ENCODE measurements around the gene PCDHA4. TPM values are rescaled to one million over a fixed set of nuclear protein-coding genes. Genes with fewer than 3 reads are reported as not detected.
"Not testable (repeated sequence)": the region's sequence is repeated elsewhere in the genome, so short reads cannot be mapped to it uniquely, and the experiment has no call there.

Gene PCDHA4
- total RNA-seq, 6 donors from 2014 or later, result 1.4 to 4.2 (median 2.0) TPM

GRCh38 chr5:140823475-140823874, 16.6 kb downstream of the PCDHA4 start:
- TF ChIP-seq POLR2A (IDR thresholded peaks at IDR 0.05), result no peak
- no peak for TF ChIP-seq EP300 (IDR thresholded peaks at IDR 0.05)
- no peak for TF ChIP-seq CTCF (IDR thresholded peaks at IDR 0.05)
- no peak for TF ChIP-seq POLR2AphosphoS5 (IDR thresholded peaks at IDR 0.05)
- ATAC-seq (ENCODE audit: low FRiP score in 2 of 2), result no peak
- no peaks in the 10 kb centered on the region for H3K36me3 ChIP-seq
- no peaks in the 10 kb centered on the region for H3K4me1 ChIP-seq
- WGBS, 2 donors, result 48 to 71% methylated on average over 8 to 28 of the region's 38 CpGs
- peaks cover 0 to 3% (median 0%) of the 10 kb centered on the region in 4 donors for H3K27me3 ChIP-seq
- peaks cover 0 to 41% (median 28%) of the 10 kb centered on the region in 4 donors for H3K9me3 ChIP-seq
- peak; percentile 19 to 80 for DNase-seq
- H3K4me3 ChIP-seq, result no peak overlapping the region
- no peak overlapping the region for H3K27ac ChIP-seq

- ATAC-seq (ENCODE audit: low FRiP score in 2 of 2), result no peak
- no peaks in the 10 kb centered on the region for H3K27me3 ChIP-seq
- peak within 1 kb of the TSS in 2 of 4 donors; percentile 15 to 21 for H3K4me3 ChIP-seq
- H3K27ac ChIP-seq, result no peak within 1 kb of the TSS
- 22 to 32% methylated on average over 25 to 27 of the region's 27 CpGs for WGBS, 2 donors
- H3K4me1 ChIP-seq, result no peaks in the 10 kb centered on the region
- TF ChIP-seq EP300 (IDR thresholded peaks at IDR 0.05) (no peak), POLR2A (IDR thresholded peaks at IDR 0.05) (no peak), POLR2AphosphoS5 (IDR thresholded peaks at IDR 0.05) (no peak), CTCF (IDR thresholded peaks at IDR 0.05) (no peak)
- no peaks in the 10 kb centered on the region for H3K36me3 ChIP-seq
- peaks cover 4 to 45% (median 30%) of the 10 kb centered on the region in 4 donors for H3K9me3 ChIP-seq
- DNase-seq, result peak in 1 of 2 donors; percentile 44
Observed at GRCh38 chr5:140827704-140828361, 21.0 kb downstream of the PCDHA4 start, which contains the start of gene PCDHA6. Gene PCDHA6 (plus strand): TSS chr5:140827960. CDS start chr5:140828092, 132 bp downstream.

- Histone ChIP-seq H3K4me1 (no peaks in the 10 kb centered on the region), H3K9me3 (peaks cover 4 to 40% (median 26%) of the 10 kb centered on the region in 4 donors), H3K27me3 (no peaks in the 10 kb centered on the region), H3K36me3 (no peaks in the 10 kb centered on the region), H3K27ac (no peak overlapping the region), H3K4me3 (peak overlapping the region in 1 of 4 donors; percentile 21)
- TF ChIP-seq POLR2AphosphoS5 (IDR thresholded peaks at IDR 0.05) (no peak), POLR2A (IDR thresholded peaks at IDR 0.05) (no peak), EP300 (IDR thresholded peaks at IDR 0.05) (no peak), CTCF (IDR thresholded peaks at IDR 0.05) (no peak)
- WGBS, 2 donors, result 28 to 33% methylated on average over 14 to 18 of the region's 18 CpGs
- DNase-seq (no peak), ATAC-seq (ENCODE audit: low FRiP score in 2 of 2) (no peak)
Observed at GRCh38 chr5:140828362-140828737, 21.5 kb downstream of the PCDHA4 start.

- H3K9me3 ChIP-seq, result peaks cover 8 to 41% (median 30%) of the 10 kb centered on the region in 4 donors
- ATAC-seq (ENCODE audit: low FRiP score in 2 of 2); H3K27me3 ChIP-seq; H3K36me3 ChIP-seq; H3K4me3 ChIP-seq; H3K4me1 ChIP-seq; H3K27ac ChIP-seq: not testable (repeated sequence)
- 61 to 65% methylated on average over 29 to 106 of the region's 106 CpGs for whole genome bisulfite sequencing, 2 donors
- peak in 1 of 2 donors; percentile 83 for DNase-seq
Observed at GRCh38 chr5:140829511-140830501, 22.9 kb downstream of the PCDHA4 start.

- TF ChIP-seq POLR2A (IDR thresholded peaks at IDR 0.05), result no peak
- no peak for TF ChIP-seq POLR2AphosphoS5 (IDR thresholded peaks at IDR 0.05)
- no peak for TF ChIP-seq EP300 (IDR thresholded peaks at IDR 0.05)
- TF ChIP-seq CTCF (IDR thresholded peaks at IDR 0.05), result no peak
- H3K27me3 ChIP-seq, result no peaks in the 10 kb centered on the region
- H3K4me3 ChIP-seq, result peak within 1 kb of the TSS in 3 of 4 donors; percentile 5 to 25 (median 16)
- H3K27ac ChIP-seq, result no peak within 1 kb of the TSS
- 8 to 16% methylated on average over 8 of the region's 8 CpGs for WGBS, 2 donors
- no peaks in the 10 kb centered on the region for H3K4me1 ChIP-seq
- ATAC-seq (ENCODE audit: low FRiP score in 2 of 2), result no peak
- no peak for DNase-seq
- peaks cover 10 to 43% (median 36%) of the 10 kb centered on the region in 4 donors for H3K9me3 ChIP-seq
- no peaks in the 10 kb centered on the region for H3K36me3 ChIP-seq
Observed at GRCh38 chr5:140833993-140834392, 27.1 kb downstream of the PCDHA4 start, which contains the start of gene PCDHA7. Gene PCDHA7 (plus strand): TSS chr5:140834269. CDS start chr5:140834384, 115 bp downstream.

- not testable (repeated sequence) for ATAC-seq (ENCODE audit: low FRiP score in 2 of 2); H3K4me1 ChIP-seq; H3K27ac ChIP-seq; H3K36me3 ChIP-seq; H3K27me3 ChIP-seq
- peak in 1 of 2 donors; percentile 54 for DNase-seq
- 26% methylated on average over 12 to 26 of the region's 38 CpGs for WGBS, 2 donors
- Histone ChIP-seq H3K4me3 (peak overlapping the region in 3 of 4 donors; percentile 5 to 25 (median 16)), H3K9me3 (peaks cover 10 to 38% (median 31%) of the 10 kb centered on the region in 4 donors)
Observed at GRCh38 chr5:140834439-140835008, 27.7 kb downstream of the PCDHA4 start.

All from upper lobe of left lung (tissue), 6 donors.